ENCODE data around the gene INSC.

Gene INSC

GRCh38 chr11:15123849-15124248 lies 9.1 kb downstream of the INSC start:
- Histone ChIP-seq H3K79me2 (ENCODE audit: insufficient read depth, low read length) (no peaks in the 10 kb centered on the region), H2AFZ (ENCODE audit: low read length) (no peak overlapping the region), H3K9me3 (ENCODE audit: low read length) (no peaks in the 10 kb centered on the region), H3K4me3 (ENCODE audit: low read depth, low read length, poor library complexity, severe bottlenecking) (no peak overlapping the region), H3K36me3 (ENCODE audit: insufficient read depth, low read length) (no peaks in the 10 kb centered on the region), H3K27me3 (ENCODE audit: insufficient read depth, low read length) (no peaks in the 10 kb centered on the region), H3K27ac (ENCODE audit: low read depth, low read length, poor library complexity, severe bottlenecking) (no peak overlapping the region), H3F3A (ENCODE audit: insufficient read depth, low read length) (no peaks in the 10 kb centered on the region), H3K9me2 (ENCODE audit: low read depth, low read length) (no peaks in the 10 kb centered on the region), H3K4me2 (ENCODE audit: low read length) (no peak overlapping the region), H3K4me1 (ENCODE audit: insufficient read depth, low read length, severe bottlenecking) (no peaks in the 10 kb centered on the region), H3K9ac (ENCODE audit: low read length) (no peak overlapping the region), H4K20me1 (ENCODE audit: insufficient read depth, low read length) (no peaks in the 10 kb centered on the region)
- TF ChIP-seq EZH2 (IDR thresholded peaks at IDR 0.05; ENCODE audit: borderline replicate concordance, low read length), result no peak
- TF ChIP-seq CTCF (IDR thresholded peaks at IDR 0.05; ENCODE audit: low read length), result no peak

DNA sequence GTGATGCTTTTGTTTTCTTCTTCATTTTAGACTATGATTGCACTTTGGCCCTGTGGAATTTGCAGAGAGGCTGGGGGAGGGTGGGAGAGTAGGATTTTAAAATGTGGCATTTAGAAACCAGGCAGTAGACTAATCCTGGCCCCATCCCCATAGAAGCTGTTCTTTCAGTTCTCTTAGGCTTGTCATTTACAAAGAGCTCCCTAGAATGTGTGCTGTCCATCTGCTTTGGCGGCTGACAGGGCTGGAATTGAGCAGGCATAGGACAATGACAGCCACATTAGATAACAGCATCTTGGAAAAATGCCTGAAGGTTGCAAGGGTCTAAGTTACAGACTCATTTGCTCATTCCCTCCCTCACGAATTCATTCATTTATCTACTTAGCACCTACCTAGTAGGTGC lies 9.8 kb downstream of the INSC start:
- no peak for TF ChIP-seq CTCF (IDR thresholded peaks at IDR 0.05; ENCODE audit: low read length)
- TF ChIP-seq EZH2 (IDR thresholded peaks at IDR 0.05; ENCODE audit: borderline replicate concordance, low read length), result no peak
- Histone ChIP-seq H3K27ac (ENCODE audit: low read depth, low read length, poor library complexity, severe bottlenecking) (no peak overlapping the region), H3F3A (ENCODE audit: insufficient read depth, low read length) (no peaks in the 10 kb centered on the region), H3K79me2 (ENCODE audit: insufficient read depth, low read length) (no peaks in the 10 kb centered on the region), H3K4me1 (ENCODE audit: insufficient read depth, low read length, severe bottlenecking) (no peaks in the 10 kb centered on the region), H4K20me1 (ENCODE audit: insufficient read depth, low read length) (no peaks in the 10 kb centered on the region), H3K4me2 (ENCODE audit: low read length) (no peak overlapping the region), H3K9me2 (ENCODE audit: low read depth, low read length) (no peaks in the 10 kb centered on the region), H3K9me3 (ENCODE audit: low read length) (no peaks in the 10 kb centered on the region), H3K27me3 (ENCODE audit: insufficient read depth, low read length) (no peaks in the 10 kb centered on the region), H2AFZ (ENCODE audit: low read length) (no peak overlapping the region), H3K9ac (ENCODE audit: low read length) (no peak overlapping the region), H3K4me3 (ENCODE audit: low read depth, low read length, poor library complexity, severe bottlenecking) (no peak overlapping the region), H3K36me3 (ENCODE audit: insufficient read depth, low read length) (no peaks in the 10 kb centered on the region)

DNA sequence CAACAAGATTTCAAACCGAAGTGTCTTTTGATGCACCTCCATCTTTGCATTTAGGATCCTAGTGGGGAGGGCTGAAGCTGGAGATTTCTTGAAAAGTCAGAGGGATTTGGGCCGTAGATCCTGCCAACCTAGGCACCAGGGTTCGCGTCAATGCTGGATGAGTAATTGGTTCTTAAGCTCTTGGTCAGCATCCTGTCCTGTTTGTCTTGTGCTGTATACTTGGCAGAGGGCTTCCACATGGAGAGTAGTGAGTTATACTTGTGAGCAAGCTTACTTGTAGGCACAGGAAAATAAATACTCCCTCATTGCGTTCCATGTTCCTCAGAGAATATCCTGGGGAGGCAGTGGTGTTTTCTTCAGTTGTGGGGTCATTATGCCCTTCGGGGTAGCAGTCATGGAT lies 12.6 kb downstream of the INSC start:
- no peaks in the 10 kb centered on the region for H3K36me3 ChIP-seq (ENCODE audit: insufficient read depth, low read length)
- no peak overlapping the region for H3K4me2 ChIP-seq (ENCODE audit: low read length)
- H3K9me2 ChIP-seq (ENCODE audit: low read depth, low read length), result no peaks in the 10 kb centered on the region
- no peaks in the 10 kb centered on the region for H3K27me3 ChIP-seq (ENCODE audit: insufficient read depth, low read length)
- no peaks in the 10 kb centered on the region for H3K9me3 ChIP-seq (ENCODE audit: low read length)
- H3K79me2 ChIP-seq (ENCODE audit: insufficient read depth, low read length), result no peaks in the 10 kb centered on the region
- H3K4me3 ChIP-seq (ENCODE audit: low read depth, low read length, poor library complexity, severe bottlenecking), result no peak overlapping the region
- H3K4me1 ChIP-seq (ENCODE audit: insufficient read depth, low read length, severe bottlenecking), result no peaks in the 10 kb centered on the region
- no peaks in the 10 kb centered on the region for H3F3A ChIP-seq (ENCODE audit: insufficient read depth, low read length)
- H3K9ac ChIP-seq (ENCODE audit: low read length), result no peak overlapping the region
- no peak overlapping the region for H2AFZ ChIP-seq (ENCODE audit: low read length)
- no peak overlapping the region for H3K27ac ChIP-seq (ENCODE audit: low read depth, low read length, poor library complexity, severe bottlenecking)
- no peaks in the 10 kb centered on the region for H4K20me1 ChIP-seq (ENCODE audit: insufficient read depth, low read length)
- TF ChIP-seq CTCF (IDR thresholded peaks at IDR 0.05; ENCODE audit: low read length), result no peak
- TF ChIP-seq EZH2 (IDR thresholded peaks at IDR 0.05; ENCODE audit: borderline replicate concordance, low read length), result no peak

All from OCI-LY1 (cell line).